OCI-LY3 (cell line): ENCODE data around the gene RPS6KA5.
"Not testable (repeated sequence)": the region's sequence is repeated elsewhere in the genome, so short reads cannot be mapped to it uniquely, and the experiment has no call there.

Experiments
- H2AFZ ChIP-seq: fragments of 200-600, 300-600 bp; shearing (Covaris generic); 2 replicates; pipeline ENCODE4 v1.6.0; 2014; ENCODE audit warnings: antibody characterized with exemption, low read depth, low read length
- H3K27ac ChIP-seq: fragments of 200-600, 300-600 bp; sonication (generic); 2 replicates; pipeline ENCODE4 v1.5.1; 2014; ENCODE audit warnings: mild to moderate bottlenecking, low read length, moderate library complexity, mixed read lengths
- H3K27me3 ChIP-seq: fragments of 200-600, 300-600 bp; sonication (generic); 2 replicates; pipeline ENCODE4 v1.6.1; 2014; ENCODE audit warnings: low read depth, low read length, mixed read lengths
- H3K36me3 ChIP-seq: fragments of 200-600, 300-600 bp; sonication (generic); replicated peaks from 2 replicates; pipeline ENCODE3; 2014; ENCODE audit warnings: low read depth, low read length, mixed read lengths
- H3K4me1 ChIP-seq: fragments of 300-600, 200-600 bp; sonication (generic); 2 replicates; pipeline ENCODE4 v1.6.1; 2014; ENCODE audit warnings: low read length, mixed read lengths
- H3K4me2 ChIP-seq: fragments of 200-600, 300-600 bp; sonication (generic); 2 replicates; pipeline ENCODE4 v1.6.1; 2014; ENCODE audit warnings: low read length, mixed read lengths
- H3K4me3 ChIP-seq: fragments of 300-600, 200-600 bp; sonication (generic); 2 replicates; pipeline ENCODE4 v1.5.1; 2014; ENCODE audit warnings: antibody characterized with exemption, mild to moderate bottlenecking, low read length, moderate library complexity
- H3K79me2 ChIP-seq: fragments of 300-600, 200-600 bp; shearing (Covaris generic); 2 replicates; pipeline ENCODE4 v1.6.1; 2014; ENCODE audit warnings: mild to moderate bottlenecking, low read length, mixed read lengths
- H3K9ac ChIP-seq: fragments of 300-600, 200-600 bp; shearing (Covaris generic); 2 replicates; pipeline ENCODE4 v1.6.0; 2014; ENCODE audit warnings: mild to moderate bottlenecking, low read length, moderate library complexity
- H3K9me3 ChIP-seq: fragments of 200-600, 300-600 bp; shearing (Covaris generic); 2 replicates; pipeline ENCODE4 v1.6.1; 2014; ENCODE audit warnings: low read length, mixed read lengths; ENCODE audit not compliant: insufficient read depth
- H4K20me1 ChIP-seq: fragments of 200-600, 300-600 bp; sonication (generic); 2 replicates; pipeline ENCODE4 v1.6.1; 2016; ENCODE audit warnings: low read length, mixed read lengths; ENCODE audit not compliant: insufficient read depth
- CTCF ChIP-seq: fragments of 200-600, 300-600 bp; sonication (generic); IDR thresholded peaks from 2 replicates; pipeline ENCODE4 v1.5.1; 2014; ENCODE audit warnings: antibody characterized with exemption, low read length, low read depth
- EZH2phosphoT487 ChIP-seq: fragments of 200-600 bp; shearing (Covaris generic); IDR thresholded peaks from 2 replicates; pipeline ENCODE4 v1.6.1; 2018; ENCODE audit warnings: antibody characterized with exemption, mixed run types, low read depth

RPS6KA5 gene

GRCh38 chr14:90864741-90865140 lies 195.7 kb downstream of the RPS6KA5 start:
- TF ChIP-seq CTCF (no peak), EZH2phosphoT487 (no peak)

GRCh38 chr14:90858511-90858910 lies 201.9 kb downstream of the RPS6KA5 start:
- no peak for TF ChIP-seq EZH2phosphoT487
- no peak for TF ChIP-seq CTCF
- no peaks in the 10 kb centered on the region for H3K79me2 ChIP-seq
- no peak overlapping the region for H3K9ac ChIP-seq
- H3K4me3 ChIP-seq, result peak overlapping the region; percentile 25
- peaks cover 4% of the 10 kb centered on the region for H3K4me1 ChIP-seq
- H3K4me2 ChIP-seq, result peak overlapping the region; percentile 25; the same call in 1 of the 2 replicates
- H4K20me1 ChIP-seq, result no peaks in the 10 kb centered on the region
- H3K27ac ChIP-seq, result no peak overlapping the region
- H3K36me3 ChIP-seq, result no peaks in the 10 kb centered on the region
- H3K9me3 ChIP-seq, result no peaks in the 10 kb centered on the region
- H2AFZ ChIP-seq, result no peak overlapping the region
- H3K27me3 ChIP-seq, result no peaks in the 10 kb centered on the region

More at GRCh38 chr14:90864741-90865140, 195.7 kb downstream of the RPS6KA5 start:
- no peak overlapping the region for H3K4me3 ChIP-seq
- H3K79me2 ChIP-seq, result no peaks in the 10 kb centered on the region
- peaks cover 7% of the 10 kb centered on the region for H3K36me3 ChIP-seq
- peaks cover 6% of the 10 kb centered on the region; the same call in 1 of the 2 replicates for H3K4me1 ChIP-seq
- no peak overlapping the region for H3K9ac ChIP-seq
- H3K4me2 ChIP-seq, result no peak overlapping the region
- H3K27ac ChIP-seq, result no peak overlapping the region
- H3K27me3 ChIP-seq, result no peaks in the 10 kb centered on the region
- no peaks in the 10 kb centered on the region for H3K9me3 ChIP-seq
- H2AFZ ChIP-seq, result no peak overlapping the region
- no peaks in the 10 kb centered on the region for H4K20me1 ChIP-seq

GRCh38 chr14:90857866-90858265 lies 202.6 kb downstream of the RPS6KA5 start:
- Histone ChIP-seq H2AFZ (no peak overlapping the region), H3K4me3 (peak overlapping the region; percentile 25; the same call in 1 of the 2 replicates), H4K20me1 (no peaks in the 10 kb centered on the region), H3K27ac (no peak overlapping the region), H3K9me3 (no peaks in the 10 kb centered on the region), H3K79me2 (no peaks in the 10 kb centered on the region), H3K9ac (no peak overlapping the region), H3K4me2 (peak overlapping the region; percentile 25; the same call in 1 of the 2 replicates), H3K36me3 (no peaks in the 10 kb centered on the region), H3K4me1 (peaks cover 4% of the 10 kb centered on the region), H3K27me3 (no peaks in the 10 kb centered on the region)
- no peak for TF ChIP-seq EZH2phosphoT487
- TF ChIP-seq CTCF, result no peak

- H3K4me1 ChIP-seq, H3K27ac ChIP-seq, H3K4me3 ChIP-seq: not testable (repeated sequence)
Measured at GRCh38 chr14:90856115-90856514, 204.3 kb downstream of the RPS6KA5 start.

GRCh38 chr14:90853116-90853515 lies 207.3 kb downstream of the RPS6KA5 start:
- TF ChIP-seq EZH2phosphoT487 (no peak), CTCF (no peak)
- H3K27ac ChIP-seq, result no peak overlapping the region
- H2AFZ ChIP-seq, result no peak overlapping the region
- no peaks in the 10 kb centered on the region for H3K79me2 ChIP-seq
- H3K9ac ChIP-seq, result no peak overlapping the region
- H3K4me3 ChIP-seq, result no peak overlapping the region
- no peaks in the 10 kb centered on the region for H3K9me3 ChIP-seq
- H3K36me3 ChIP-seq, result no peaks in the 10 kb centered on the region
- peaks cover 4% of the 10 kb centered on the region for H3K4me1 ChIP-seq
- H4K20me1 ChIP-seq, result no peaks in the 10 kb centered on the region
- H3K27me3 ChIP-seq, result no peaks in the 10 kb centered on the region
- no peak overlapping the region for H3K4me2 ChIP-seq

More at GRCh38 chr14:90856115-90856514, 204.3 kb downstream of the RPS6KA5 start:
- H4K20me1 ChIP-seq, H3K27me3 ChIP-seq, H3K9me3 ChIP-seq, H3K4me2 ChIP-seq, H3K79me2 ChIP-seq, H3K36me3 ChIP-seq, H3K9ac ChIP-seq, H2AFZ ChIP-seq: not testable (repeated sequence)
